ENCODE data around the gene DNAH9.

The DNAH9 gene

DNA sequence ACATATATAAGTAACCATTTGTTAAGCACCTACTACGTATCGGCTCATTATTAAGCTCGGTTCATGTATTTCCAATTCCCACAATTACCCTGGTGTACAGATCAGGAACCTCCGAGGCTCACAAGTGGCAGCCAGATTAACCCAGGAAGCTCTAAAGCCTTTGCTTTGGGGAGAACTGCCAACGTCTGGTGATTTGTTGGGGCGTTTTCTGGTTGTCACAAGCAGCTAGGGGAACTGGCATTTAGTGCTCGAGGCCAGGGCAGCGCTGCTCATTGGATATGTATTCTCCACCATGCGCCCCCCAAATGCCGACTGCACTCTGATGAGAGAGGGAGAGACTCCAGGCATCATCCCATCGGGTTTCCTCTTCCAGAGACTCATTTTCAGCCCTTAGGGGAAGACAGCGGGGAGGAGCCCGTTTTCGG lies 398.5 kb downstream of the DNAH9 start:
- Histone ChIP-seq H3K27me3 (no peaks in the 10 kb centered on the region), H3K4me2 (peak overlapping the region; percentile 72 to 81 (median 77)), H4K20me1 (0 out of 22 replicates have a peak, but pooled peaks cover 0 to 4% (median 0%) of the 10 kb centered on the region in 11 experiments), H3K4me3 (peak overlapping the region; percentile 68 to 99 (median 83)), H3K27ac (peak overlapping the region; percentile 72 to 97 (median 90)), H3K9ac (peak overlapping the region; percentile 84 to 95 (median 91)), H3K36me3 (peaks cover 10 to 14% (median 12%) of the 10 kb centered on the region in 11 experiments; a peak in 21 of 22 replicates), H3K4me1 (peaks cover 5 to 18% (median 9%) of the 10 kb centered on the region in 10 experiments; a peak in 14 of 20 replicates), H3K9me3 (replicated peaks in 1 of 11) (no peaks in the 10 kb centered on the region)
- no peak for TF ChIP-seq Cebpa-rat (IDR thresholded peaks at IDR 0.05)

- H3K4me1 ChIP-seq: peaks cover 5 to 16% (median 9%) of the 10 kb centered on the region in 10 experiments; a peak in 14 of 20 replicates
- peak within 1 kb of the TSS; percentile 68 to 99 (median 83) for H3K4me3 ChIP-seq
- H3K27ac ChIP-seq: peak within 1 kb of the TSS; percentile 72 to 97 (median 90)
- peak within 1 kb of the TSS; percentile 76 to 90 (median 82) for H3K4me2 ChIP-seq
- H3K27me3 ChIP-seq: no peaks in the 10 kb centered on the region
- peaks cover 4 to 8% (median 6%) of the 10 kb centered on the region in 11 experiments; a peak in 20 of 22 replicates for H3K36me3 ChIP-seq
- H3K9me3 ChIP-seq (replicated peaks in 1 of 11): no peaks in the 10 kb centered on the region
- 0 out of 22 replicates have a peak, but pooled peaks cover 0 to 3% (median 0%) of the 10 kb centered on the region in 11 experiments for H4K20me1 ChIP-seq
- no peak for TF ChIP-seq Cebpa-rat (IDR thresholded peaks at IDR 0.05)
- H3K9ac ChIP-seq: peak within 1 kb of the TSS; percentile 84 to 95 (median 91)
These were observed 399.1 kb downstream of the DNAH9 start, which contains the start of gene ZNF18 for GRCh38 chr17:11997147-11997971. ZNF18 (minus strand) TSS chr17:11997475; CDS start chr17:11992829, 4,646 bp downstream.

DNA sequence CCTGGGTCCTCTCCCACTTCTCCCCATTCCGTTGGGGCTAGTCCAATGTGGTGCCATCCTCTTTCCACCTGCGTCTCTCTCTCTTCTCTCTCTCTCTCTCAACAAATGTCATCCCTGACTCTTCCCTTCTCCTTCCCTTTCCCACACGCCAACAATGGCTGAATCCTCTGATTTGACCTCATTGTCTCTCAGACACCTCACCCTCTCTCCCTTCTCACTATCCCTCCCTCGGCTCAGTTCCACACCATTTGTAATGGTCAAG lies 399.6 kb downstream of the DNAH9 start:
- peaks cover 5 to 16% (median 9%) of the 10 kb centered on the region in 10 experiments; a peak in 14 of 20 replicates for H3K4me1 ChIP-seq
- no peaks in the 10 kb centered on the region for H3K9me3 ChIP-seq (replicated peaks in 1 of 11)
- H3K4me3 ChIP-seq: peak overlapping the region; percentile 68 to 99 (median 83)
- H3K4me2 ChIP-seq: peak overlapping the region; percentile 55 to 90 (median 82)
- peaks cover 0 to 2% (median under 1%) of the 10 kb centered on the region in 11 experiments; a peak in 6 of 22 replicates for H3K36me3 ChIP-seq
- no peaks in the 10 kb centered on the region for H4K20me1 ChIP-seq
- H3K27ac ChIP-seq: peak overlapping the region; percentile 58 to 97 (median 90)
- peak overlapping the region; percentile 84 to 95 (median 91) for H3K9ac ChIP-seq
- no peak for TF ChIP-seq Cebpa-rat (IDR thresholded peaks at IDR 0.05)
- H3K27me3 ChIP-seq: no peaks in the 10 kb centered on the region

DNA sequence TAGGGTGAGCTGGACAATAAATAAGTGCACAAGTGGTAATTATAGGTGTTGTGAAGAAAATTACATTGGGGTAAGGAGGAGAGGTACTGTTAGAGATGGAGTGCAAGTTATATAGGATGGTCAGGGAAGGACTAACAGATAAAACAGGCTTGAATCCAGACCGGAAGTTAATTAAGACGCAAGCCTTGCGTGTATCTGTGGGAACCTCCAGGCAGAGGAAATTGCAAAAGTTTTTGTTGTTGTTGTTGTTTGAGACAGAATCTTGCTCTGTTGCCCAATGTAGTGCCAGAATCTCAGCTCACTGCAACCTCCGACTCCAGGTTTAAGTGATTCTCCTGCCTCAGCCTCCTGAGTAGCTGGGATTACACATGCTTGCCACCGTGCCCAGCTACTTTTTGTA lies 401.4 kb downstream of the DNAH9 start:
- H3K4me3 ChIP-seq: no peak overlapping the region
- no peak overlapping the region for H3K27ac ChIP-seq
- no peak overlapping the region for H3K9ac ChIP-seq
- no peak overlapping the region for H3K4me2 ChIP-seq
- no peak for TF ChIP-seq Cebpa-rat (IDR thresholded peaks at IDR 0.05)
- no peaks in the 10 kb centered on the region for H4K20me1 ChIP-seq
- H3K36me3 ChIP-seq: no peaks in the 10 kb centered on the region
- no peaks in the 10 kb centered on the region for H3K9me3 ChIP-seq (replicated peaks in 1 of 11)
- no peaks in the 10 kb centered on the region for H3K27me3 ChIP-seq
- H3K4me1 ChIP-seq: peaks cover 5 to 16% (median 9%) of the 10 kb centered on the region in 10 experiments; a peak in 14 of 20 replicates

DNA sequence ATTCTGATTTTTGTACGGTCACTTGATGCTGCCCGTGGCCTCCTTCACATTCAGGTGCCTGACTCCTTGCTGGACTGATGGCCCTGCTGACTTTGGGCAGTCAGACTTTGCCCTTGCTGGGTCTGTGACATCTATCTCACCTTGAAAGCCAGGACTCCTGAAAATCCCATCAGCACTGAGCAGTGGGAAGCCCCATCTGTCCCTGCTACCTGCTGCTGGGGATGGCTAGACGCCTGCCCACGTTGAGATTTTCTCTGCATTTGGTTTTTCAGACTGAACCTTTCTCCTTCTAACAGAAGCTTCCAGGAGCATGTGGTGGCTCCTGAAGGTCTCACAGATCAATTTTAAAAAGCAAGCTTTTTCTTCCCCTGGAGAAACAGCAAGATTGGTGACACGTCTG lies 409.2 kb downstream of the DNAH9 start:
- H3K27me3 ChIP-seq: no peaks in the 10 kb centered on the region
- no peak overlapping the region for H3K4me3 ChIP-seq
- no peak for TF ChIP-seq Cebpa-rat (IDR thresholded peaks at IDR 0.05)
- H3K4me2 ChIP-seq: no peak overlapping the region
- H4K20me1 ChIP-seq: no peaks in the 10 kb centered on the region
- no peak overlapping the region for H3K27ac ChIP-seq
- H3K9ac ChIP-seq: no peak overlapping the region
- no peaks in the 10 kb centered on the region for H3K36me3 ChIP-seq
- H3K4me1 ChIP-seq: no peaks in the 10 kb centered on the region
- H3K9me3 ChIP-seq (replicated peaks in 1 of 11): no peaks in the 10 kb centered on the region

All from BLaER1 treated with 17β-estradiol and CSF1 and Interleukin-3, amounts not matched to agents 10 nM and 100 nM (cell line).